GM10266 (cell line): Measurements from ENCODE around the gene SPACDR.

Source experiments
- DNase-seq: peaks from one replicate; pipeline ENCODE4 v3.0.0; 2012; ENCODE audit errors: extremely low spot score
- CTCF ChIP-seq: IDR thresholded peaks from 2 replicates; pipeline ENCODE4 v1.5.1; 2012; ENCODE audit warnings: mild to moderate bottlenecking, low read depth; ENCODE audit not compliant: control insufficient read depth, insufficient read depth; ENCODE audit errors: missing control alignments

The SPACDR gene

GRCh38 chr7:100435401-100436304 lies 28.4 kb downstream of the SPACDR start:
- peak; percentile 58 for DNase-seq

GRCh38 chr7:100434297-100435144 lies 29.5 kb downstream of the SPACDR start:
- DNase-seq, result no peak
- no peak for TF ChIP-seq CTCF

More at GRCh38 chr7:100435401-100436304, 28.4 kb downstream of the SPACDR start:
- TF ChIP-seq CTCF, result no peak

GRCh38 chr7:100433592-100434296 lies 30.3 kb downstream of the SPACDR start:
- TF ChIP-seq CTCF, result no peak

DNA sequence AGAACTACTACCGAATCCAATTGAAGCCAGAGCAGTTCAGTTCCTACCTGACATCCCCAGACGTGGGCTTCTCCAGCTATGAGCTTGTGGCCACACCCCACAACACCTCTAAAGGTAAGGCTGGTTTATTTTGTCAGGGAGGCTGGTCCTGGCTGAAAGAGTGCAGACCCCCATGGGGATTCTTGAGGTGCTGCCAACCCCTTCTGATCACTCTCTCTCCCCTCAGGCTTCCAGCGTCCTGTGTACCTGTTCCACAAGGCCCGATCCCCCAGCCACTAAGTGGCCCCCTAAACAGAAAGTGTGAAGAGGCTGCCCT lies 30.8 kb downstream of the SPACDR start:
- no peak for TF ChIP-seq CTCF
- no peak for DNase-seq

More at GRCh38 chr7:100433592-100434296, 30.3 kb downstream of the SPACDR start:
- no peak for DNase-seq

DNA sequence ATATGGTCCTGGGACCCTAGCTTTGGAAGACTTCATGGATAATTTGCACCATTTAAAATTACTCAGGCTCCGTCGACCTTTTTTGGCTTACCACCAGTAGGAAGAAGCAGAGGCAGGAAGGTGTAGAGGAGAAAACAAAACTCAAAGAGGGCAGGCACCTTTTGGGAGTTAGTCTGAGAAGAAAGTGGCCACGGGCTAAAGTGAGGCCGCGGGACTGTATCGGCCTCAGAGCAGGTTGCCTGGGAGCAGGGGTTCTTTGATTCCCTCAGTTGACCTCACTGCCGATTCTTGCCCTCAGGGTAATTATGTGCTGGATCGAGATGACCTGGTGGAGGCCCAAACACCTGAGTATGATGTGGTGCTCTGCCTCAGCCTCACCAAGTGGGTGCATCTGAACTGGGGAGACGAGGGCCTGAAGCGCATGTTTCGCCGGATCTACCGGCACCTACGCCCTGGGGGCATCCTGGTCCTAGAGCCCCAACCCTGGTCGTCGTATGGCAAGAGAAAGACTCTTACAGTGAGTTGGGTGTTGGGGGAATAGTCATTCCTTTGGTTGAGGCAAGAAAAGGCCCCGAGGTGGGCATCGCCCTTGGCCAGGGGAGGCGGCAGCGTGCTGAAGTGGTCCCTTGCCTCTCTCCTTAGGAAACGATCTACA lies 31.3 kb downstream of the SPACDR start:
- TF ChIP-seq CTCF, result no peak
- DNase-seq, result no peak

DNA sequence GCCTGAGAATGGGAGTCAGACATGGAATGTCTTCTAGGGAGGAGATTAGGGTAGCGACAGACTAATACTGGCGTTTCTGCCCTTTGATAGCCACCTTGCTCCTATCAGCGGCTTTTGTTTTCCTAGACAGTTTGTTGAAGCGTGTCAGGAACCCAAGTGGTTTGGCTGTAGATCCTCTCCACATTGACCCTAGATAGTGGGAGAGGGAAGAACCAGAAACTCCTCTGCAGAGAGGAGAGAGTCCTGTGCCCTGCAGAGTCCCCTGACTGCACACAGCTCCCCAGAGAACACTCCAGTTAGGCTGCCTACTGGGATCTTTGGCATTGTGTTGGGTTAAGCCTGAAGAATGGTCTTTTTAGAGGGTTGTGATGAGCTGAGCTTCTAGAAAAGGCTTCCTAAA lies 32.0 kb downstream of the SPACDR start:
- no peak for TF ChIP-seq CTCF
- DNase-seq, result no peak
